Activated naive CD8-positive, alpha-beta T cell treated with anti-CD3 and anti-CD28 coated beads, Interleukin-2, amount 10 ng/mL, durations not matched to agents 7 days and 5 days (primary cell): ENCODE results near the gene SH3D19. TPM values are rescaled to one million over a fixed set of nuclear protein-coding genes. Genes with fewer than 3 reads are reported as not detected.

ENCODE experiments used
- ATAC-seq: fragments of 150-1000 bp; cut with Tn5 transposase; one replicate; pipeline ENCODE4 v1.10.0; 2021; ENCODE audit warnings: low read depth, moderate library complexity
- POLR2A ChIA-PET: fragments of 350-600 bp; sonication (Branson Sonifier 250); formaldehyde crosslinking; loops from one replicate; lab custom pipeline; 2021; ENCODE audit warnings: antibody characterized with exemption; lab: Charles Lee
- DNase-seq: peaks from one replicate; pipeline ENCODE4 v3.0.0; 2021
- H3K27ac Mint-ChIP-seq: one replicate; pipeline ENCODE4 v1.8.0; 2022; ENCODE audit warnings: mild to moderate bottlenecking, mixed read lengths
- H3K27me3 Mint-ChIP-seq: one replicate; pipeline ENCODE4 v1.8.0; 2022; ENCODE audit warnings: mild to moderate bottlenecking, moderate library complexity, mixed read lengths
- H3K36me3 Mint-ChIP-seq: one replicate; pipeline ENCODE4 v1.8.0; 2021; ENCODE audit warnings: mild to moderate bottlenecking, mixed read lengths
- H3K4me1 Mint-ChIP-seq: one replicate; pipeline ENCODE4 v1.8.0; 2021; ENCODE audit warnings: mixed read lengths
- H3K4me3 Mint-ChIP-seq: one replicate; pipeline ENCODE4 v1.8.0; 2022; ENCODE audit warnings: mild to moderate bottlenecking, moderate library complexity, mixed read lengths
- H3K9me3 Mint-ChIP-seq: one replicate; pipeline ENCODE4 v1.8.0; 2021; ENCODE audit warnings: mixed read lengths
- total RNA-seq, 2 experiments: library from RNA; stranded (reverse); gene quantifications; one replicate each; pipeline ENCODE4 v1.2.3, GENCODE V29; 2021

SH3D19 gene
- total RNA-seq, 2 experiments from 2014 or later: not detected

DNA sequence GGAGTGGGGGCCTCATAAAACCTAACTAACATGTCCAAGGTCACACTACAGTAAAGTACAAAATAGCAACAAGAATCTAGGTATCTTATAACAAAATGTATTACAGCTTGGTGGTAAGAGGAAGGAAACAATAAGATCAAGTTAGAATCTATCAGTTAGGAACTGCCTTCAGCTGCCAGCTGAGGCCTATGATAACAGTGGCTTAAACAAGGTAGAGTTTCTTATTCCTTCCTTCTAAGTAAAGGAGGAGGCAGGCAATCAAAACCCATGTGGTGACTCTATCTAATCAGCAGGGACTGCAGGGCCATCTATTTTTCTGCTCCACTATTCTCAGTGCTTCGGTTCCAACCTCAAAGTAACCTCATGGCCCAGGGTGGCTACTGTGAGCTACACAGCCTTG is 10.9 kb downstream of the SH3D19 start:
- no peaks in the 10 kb centered on the region for H3K4me1 Mint-ChIP-seq
- no peaks in the 10 kb centered on the region for H3K36me3 Mint-ChIP-seq
- no peak overlapping the region for H3K27ac Mint-ChIP-seq
- no peak for ATAC-seq
- POLR2A ChIA-PET: no interaction called here
- H3K9me3 Mint-ChIP-seq: no peaks in the 10 kb centered on the region
- H3K27me3 Mint-ChIP-seq: no peaks in the 10 kb centered on the region
- no peak for DNase-seq
- no peak overlapping the region for H3K4me3 Mint-ChIP-seq

- Mint-ChIP-seq H3K36me3 (no peaks in the 10 kb centered on the region), H3K4me1 (no peaks in the 10 kb centered on the region), H3K9me3 (no peaks in the 10 kb centered on the region), H3K27me3 (no peaks in the 10 kb centered on the region), H3K4me3 (no peak overlapping the region), H3K27ac (no peak overlapping the region)
- ATAC-seq: no peak
- POLR2A ChIA-PET: no interaction called here
- no peak for DNase-seq
Observed at GRCh38 chr4:151314010-151314355, 11.4 kb downstream of the SH3D19 start.

GRCh38 chr4:151313306-151314009 is 11.9 kb downstream of the SH3D19 start:
- H3K4me3 Mint-ChIP-seq: no peak overlapping the region
- no peaks in the 10 kb centered on the region for H3K27me3 Mint-ChIP-seq

GRCh38 chr4:151310124-151310728 is 15.2 kb downstream of the SH3D19 start:
- Mint-ChIP-seq H3K9me3 (no peaks in the 10 kb centered on the region), H3K27ac (no peak overlapping the region), H3K36me3 (no peaks in the 10 kb centered on the region), H3K4me3 (no peak overlapping the region), H3K4me1 (no peaks in the 10 kb centered on the region), H3K27me3 (no peaks in the 10 kb centered on the region)
- DNase-seq: no peak
- POLR2A ChIA-PET: no interaction called here
- ATAC-seq: no peak

More at GRCh38 chr4:151313306-151314009, 11.9 kb downstream of the SH3D19 start:
- H3K9me3 Mint-ChIP-seq: no peaks in the 10 kb centered on the region
- H3K4me1 Mint-ChIP-seq: no peaks in the 10 kb centered on the region
- POLR2A ChIA-PET: no interaction called here
- no peak overlapping the region for H3K27ac Mint-ChIP-seq
- ATAC-seq (no peak), DNase-seq (no peak)
- no peaks in the 10 kb centered on the region for H3K36me3 Mint-ChIP-seq

GRCh38 chr4:151304755-151305154 is 20.6 kb downstream of the SH3D19 start:
- Mint-ChIP-seq H3K27ac (no peak overlapping the region), H3K36me3 (peaks cover 2% of the 10 kb centered on the region), H3K9me3 (peaks cover 2% of the 10 kb centered on the region), H3K4me1 (no peaks in the 10 kb centered on the region), H3K4me3 (no peak overlapping the region), H3K27me3 (peaks cover 2% of the 10 kb centered on the region)
- ATAC-seq (no peak), DNase-seq (no peak)
- POLR2A ChIA-PET: no interaction called here

- Mint-ChIP-seq H3K27me3 (peaks cover 2% of the 10 kb centered on the region), H3K4me1 (no peaks in the 10 kb centered on the region), H3K27ac (no peak overlapping the region), H3K36me3 (peaks cover 2% of the 10 kb centered on the region), H3K4me3 (no peak overlapping the region), H3K9me3 (peaks cover 2% of the 10 kb centered on the region)
- ATAC-seq: no peak
- no peak for DNase-seq
- POLR2A ChIA-PET: no interaction called here
Observed at GRCh38 chr4:151304226-151304625, 21.2 kb downstream of the SH3D19 start.

GRCh38 chr4:151302432-151302831 is 23.0 kb downstream of the SH3D19 start:
- H3K9me3 Mint-ChIP-seq: peaks cover 2% of the 10 kb centered on the region
- peaks cover 2% of the 10 kb centered on the region for H3K27me3 Mint-ChIP-seq
- DNase-seq (no peak), ATAC-seq (no peak)
- no peak overlapping the region for H3K27ac Mint-ChIP-seq
- H3K4me3 Mint-ChIP-seq: no peak overlapping the region
- POLR2A ChIA-PET: no interaction called here
- H3K4me1 Mint-ChIP-seq: no peaks in the 10 kb centered on the region
- peaks cover 2% of the 10 kb centered on the region for H3K36me3 Mint-ChIP-seq

- H3K9me3 Mint-ChIP-seq: peaks cover 2% of the 10 kb centered on the region
- H3K4me3 Mint-ChIP-seq: no peak overlapping the region
- ATAC-seq (no peak), DNase-seq (no peak)
- no peaks in the 10 kb centered on the region for H3K4me1 Mint-ChIP-seq
- no peak overlapping the region for H3K27ac Mint-ChIP-seq
- POLR2A ChIA-PET: no interaction called here
- peaks cover 2% of the 10 kb centered on the region for H3K36me3 Mint-ChIP-seq
- no peaks in the 10 kb centered on the region for H3K27me3 Mint-ChIP-seq
Observed at GRCh38 chr4:151297170-151297569, 28.2 kb downstream of the SH3D19 start.

DNA sequence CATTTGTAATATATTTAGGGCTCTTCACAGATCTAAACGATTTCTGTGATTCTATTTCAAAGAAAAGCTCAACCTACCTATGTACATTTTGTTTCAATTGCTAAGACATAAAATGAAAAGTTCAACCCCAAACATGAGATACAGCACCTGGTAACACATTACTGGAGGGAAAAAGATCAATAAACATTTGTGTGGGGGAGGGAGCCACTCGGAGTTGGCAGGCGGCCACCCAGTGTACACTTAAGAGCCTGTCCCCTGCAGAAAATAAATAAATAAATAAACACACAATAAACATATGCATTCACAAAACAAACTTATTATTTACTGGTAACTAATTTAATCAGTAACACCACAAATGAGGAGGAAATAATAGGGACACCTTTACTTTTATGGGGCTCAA is 29.2 kb downstream of the SH3D19 start:
- no peaks in the 10 kb centered on the region for H3K9me3 Mint-ChIP-seq

DNA sequence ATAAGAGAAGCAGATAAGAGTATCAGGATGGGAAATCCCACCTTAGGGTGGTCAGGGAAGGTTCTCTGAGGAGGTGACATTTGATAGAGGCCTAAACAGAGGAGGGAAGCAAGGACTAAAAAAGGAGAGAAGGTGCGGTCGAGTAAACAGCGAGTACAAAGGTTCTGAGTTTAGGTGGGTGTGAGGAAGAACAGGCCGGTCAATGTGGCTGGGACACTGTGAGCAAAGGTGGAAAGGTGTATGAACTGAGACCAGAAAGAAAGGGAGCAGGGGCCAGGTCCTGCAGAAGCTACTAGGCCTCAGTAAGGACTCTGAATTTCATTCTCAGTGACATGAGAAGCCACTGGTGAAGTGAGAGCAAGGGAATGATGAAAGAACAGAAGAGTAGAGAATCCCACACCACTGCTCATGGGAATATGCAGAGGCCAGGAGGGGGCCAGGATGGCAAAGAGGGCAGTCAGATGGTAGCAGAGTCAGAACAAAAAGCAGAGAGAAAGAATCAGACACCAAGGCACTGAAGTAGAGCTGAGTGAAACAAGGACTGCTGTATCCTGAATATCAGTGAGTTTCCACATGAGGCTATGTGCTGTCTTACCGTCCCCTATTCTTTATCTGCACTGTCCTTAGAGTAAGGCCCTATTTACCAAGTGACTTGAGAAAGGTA is 30.4 kb downstream of the SH3D19 start:
- no peak for ATAC-seq
- POLR2A ChIA-PET: no interaction called here

More for the DNA sequence above, 29.2 kb downstream of the SH3D19 start:
- Mint-ChIP-seq H3K4me3 (no peak overlapping the region), H3K4me1 (no peaks in the 10 kb centered on the region), H3K27ac (no peak overlapping the region), H3K27me3 (no peaks in the 10 kb centered on the region), H3K36me3 (no peaks in the 10 kb centered on the region)
- DNase-seq: no peak
- ATAC-seq: no peak
- POLR2A ChIA-PET: no interaction called here

GRCh38 chr4:151292038-151292437 is 33.4 kb downstream of the SH3D19 start:
- H3K4me1 Mint-ChIP-seq: no peaks in the 10 kb centered on the region
- no peak for ATAC-seq

More for the DNA sequence above, 30.4 kb downstream of the SH3D19 start:
- H3K27me3 Mint-ChIP-seq: no peaks in the 10 kb centered on the region
- DNase-seq: no peak
- H3K27ac Mint-ChIP-seq: no peak overlapping the region
- H3K9me3 Mint-ChIP-seq: no peaks in the 10 kb centered on the region
- H3K4me3 Mint-ChIP-seq: no peak overlapping the region
- H3K36me3 Mint-ChIP-seq: no peaks in the 10 kb centered on the region
- H3K4me1 Mint-ChIP-seq: no peaks in the 10 kb centered on the region

DNA sequence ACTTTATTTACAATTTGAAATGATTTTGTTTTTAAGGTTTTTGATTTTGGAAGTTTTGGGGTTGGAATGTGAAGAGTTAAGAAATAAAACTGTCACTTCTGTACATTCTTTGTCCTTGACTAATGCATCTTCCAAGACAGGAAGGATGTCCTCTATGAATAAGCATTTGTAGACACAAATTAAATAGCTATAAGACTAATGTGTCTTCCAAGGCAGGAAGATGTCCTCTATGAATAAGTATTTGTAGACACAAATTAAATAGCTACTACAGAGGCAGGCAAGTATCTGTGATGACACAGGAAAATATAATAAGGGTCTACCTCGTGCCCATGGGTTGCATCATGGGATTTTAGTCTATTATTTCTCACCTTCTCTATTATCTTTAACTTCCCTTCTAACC is 33.9 kb downstream of the SH3D19 start:
- no peaks in the 10 kb centered on the region for H3K27me3 Mint-ChIP-seq
- H3K4me1 Mint-ChIP-seq: no peaks in the 10 kb centered on the region
- ATAC-seq (no peak), DNase-seq (no peak)
- H3K4me3 Mint-ChIP-seq: no peak overlapping the region
- POLR2A ChIA-PET: no interaction called here
- no peaks in the 10 kb centered on the region for H3K36me3 Mint-ChIP-seq
- H3K9me3 Mint-ChIP-seq: no peaks in the 10 kb centered on the region
- no peak overlapping the region for H3K27ac Mint-ChIP-seq

More at GRCh38 chr4:151292038-151292437, 33.4 kb downstream of the SH3D19 start:
- H3K27me3 Mint-ChIP-seq: no peaks in the 10 kb centered on the region
- H3K27ac Mint-ChIP-seq: no peak overlapping the region
- no peak for DNase-seq
- H3K9me3 Mint-ChIP-seq: no peaks in the 10 kb centered on the region
- H3K4me3 Mint-ChIP-seq: no peak overlapping the region
- H3K36me3 Mint-ChIP-seq: no peaks in the 10 kb centered on the region
- POLR2A ChIA-PET: no interaction called here

- Mint-ChIP-seq H3K4me1 (no peaks in the 10 kb centered on the region), H3K9me3 (peaks cover 1% of the 10 kb centered on the region), H3K36me3 (no peaks in the 10 kb centered on the region), H3K4me3 (no peak overlapping the region), H3K27me3 (peaks cover 8% of the 10 kb centered on the region), H3K27ac (no peak overlapping the region)
- DNase-seq: no peak
- ATAC-seq: no peak
- POLR2A ChIA-PET: no interaction called here
Observed at GRCh38 chr4:151287409-151287808, 38.0 kb downstream of the SH3D19 start.
